ENCODE measurements around the gene MREG. TPM values are rescaled to one million over a fixed set of nuclear protein-coding genes. Genes with fewer than 3 reads are reported as not detected.

MREG gene
- total RNA-seq, 1 experiment from 2014 or later: 16.9 TPM

- CTCF ChIA-PET: interaction anchor here (0.8 to 1.3 kb wide), 2 partner anchors 13 to 957 kb away, joined by 3 read pairs; no protein-coding TSS in a partner anchor
- intact Hi-C loops (cut with micrococcal nuclease): loop anchor here (10.0 kb wide), 1 partner anchor 463 kb away; no protein-coding TSS in a partner anchor
- Histone ChIP-seq H4K20me1 (ENCODE audit: insufficient read depth) (no peaks in the 10 kb centered on the region), H3K9me3 (ENCODE audit: control insufficient read depth in 1 of 2, insufficient read depth in 1 of 2, low read depth in 1 of 2, low read length in 2 of 2) (no peaks in the 10 kb centered on the region), H3K27ac (ENCODE audit: low read depth, low read length) (no peak overlapping the region), H2AFZ (ENCODE audit: low read depth, low read length, poor library complexity, severe bottlenecking) (no peak overlapping the region), H3K4me2 (ENCODE audit: low read length) (no peak overlapping the region), H3K4me1 (ENCODE audit: control insufficient read depth in 1 of 2, insufficient read depth in 2 of 2, low read length in 2 of 2) (peaks cover 5% of the 10 kb centered on the region in 2 experiments; a peak in 3 of 4 replicates), H3K9ac (ENCODE audit: low read length) (no peak overlapping the region), H3K9me2 (ENCODE audit: insufficient read depth) (no peaks in the 10 kb centered on the region), H3K36me3 (ENCODE audit: control insufficient read depth in 1 of 2, insufficient read depth in 2 of 2, low read length in 2 of 2) (no peaks in the 10 kb centered on the region), H3K27me3 (ENCODE audit: insufficient read depth, low read length) (no peaks in the 10 kb centered on the region), H3K79me2 (ENCODE audit: insufficient read depth, low read length) (no peaks in the 10 kb centered on the region), H3K4me3 (replicated peaks in 1 of 2; ENCODE audit: low read depth in 1 of 2, low read length in 2 of 2) (no peak overlapping the region)
- DNase-seq (ENCODE audit: low read depth, low spot score): no peak
- RAD21 ChIA-PET (ENCODE audit: low non-redundant PET in 1 of 2, low total read pairs in 2 of 2, uncharacterized antibody in 2 of 2, unreplicated experiment in 2 of 2): no interaction called here
- ATAC-seq: no peak
- BruUV-seq (replicated peaks): no TSS peak
- TF ChIP-seq EGR1 (IDR thresholded peaks at IDR 0.05; ENCODE audit: low read depth): no peak
- TF ChIP-seq POLR2AphosphoS5 (IDR thresholded peaks at IDR 0.05; ENCODE audit: low read depth, low read length): no peak
- TF ChIP-seq ZFX (IDR thresholded peaks at IDR 0.05): no peak
- TF ChIP-seq EZH2phosphoT487 (IDR thresholded peaks at IDR 0.05; ENCODE audit: borderline replicate concordance): no peak
- POLR2A ChIA-PET: no interaction called here
Observed at GRCh38 chr2:215917953-215918620, 95.3 kb downstream of the MREG start.

DNA sequence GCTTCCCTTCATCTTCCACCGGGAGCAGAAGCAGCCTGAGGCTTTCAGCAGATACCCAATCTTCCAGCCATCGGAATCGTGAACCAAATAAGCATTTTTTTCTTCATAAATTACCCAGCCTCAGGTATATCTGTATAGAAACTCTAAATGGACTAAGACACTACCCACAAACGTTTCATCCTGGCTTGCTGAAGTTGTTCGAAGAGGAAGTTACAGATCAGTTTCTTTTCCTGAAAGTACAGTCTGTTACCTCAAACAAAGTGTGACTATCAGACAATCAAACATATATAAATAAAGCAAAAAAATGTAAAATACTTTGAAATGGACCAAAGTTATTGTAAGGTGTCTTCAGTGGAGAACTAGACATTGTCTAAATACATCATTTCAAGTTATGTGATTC, 97.9 kb downstream of the MREG start:
- CTCF ChIA-PET: no interaction called here
- TF ChIP-seq POLR2A (IDR thresholded peaks at IDR 0.05; ENCODE audit: borderline replicate concordance, extremely low read depth, insufficient read depth, insufficient read length): no peak
- TF ChIP-seq, protein P1, sequence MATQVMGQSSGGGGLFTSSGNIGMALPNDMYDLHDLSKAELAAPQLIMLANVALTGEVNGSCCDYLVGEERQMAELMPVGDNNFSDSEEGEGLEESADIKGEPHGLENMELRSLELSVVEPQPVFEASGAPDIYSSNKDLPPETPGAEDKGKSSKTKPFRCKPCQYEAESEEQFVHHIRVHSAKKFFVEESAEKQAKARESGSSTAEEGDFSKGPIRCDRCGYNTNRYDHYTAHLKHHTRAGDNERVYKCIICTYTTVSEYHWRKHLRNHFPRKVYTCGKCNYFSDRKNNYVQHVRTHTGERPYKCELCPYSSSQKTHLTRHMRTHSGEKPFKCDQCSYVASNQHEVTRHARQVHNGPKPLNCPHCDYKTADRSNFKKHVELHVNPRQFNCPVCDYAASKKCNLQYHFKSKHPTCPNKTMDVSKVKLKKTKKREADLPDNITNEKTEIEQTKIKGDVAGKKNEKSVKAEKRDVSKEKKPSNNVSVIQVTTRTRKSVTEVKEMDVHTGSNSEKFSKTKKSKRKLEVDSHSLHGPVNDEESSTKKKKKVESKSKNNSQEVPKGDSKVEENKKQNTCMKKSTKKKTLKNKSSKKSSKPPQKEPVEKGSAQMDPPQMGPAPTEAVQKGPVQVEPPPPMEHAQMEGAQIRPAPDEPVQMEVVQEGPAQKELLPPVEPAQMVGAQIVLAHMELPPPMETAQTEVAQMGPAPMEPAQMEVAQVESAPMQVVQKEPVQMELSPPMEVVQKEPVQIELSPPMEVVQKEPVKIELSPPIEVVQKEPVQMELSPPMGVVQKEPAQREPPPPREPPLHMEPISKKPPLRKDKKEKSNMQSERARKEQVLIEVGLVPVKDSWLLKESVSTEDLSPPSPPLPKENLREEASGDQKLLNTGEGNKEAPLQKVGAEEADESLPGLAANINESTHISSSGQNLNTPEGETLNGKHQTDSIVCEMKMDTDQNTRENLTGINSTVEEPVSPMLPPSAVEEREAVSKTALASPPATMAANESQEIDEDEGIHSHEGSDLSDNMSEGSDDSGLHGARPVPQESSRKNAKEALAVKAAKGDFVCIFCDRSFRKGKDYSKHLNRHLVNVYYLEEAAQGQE (IDR thresholded peaks at IDR 0.05; ENCODE audit: low read depth): no peak
- no peak for TF ChIP-seq TCF7L2 (IDR thresholded peaks at IDR 0.05; ENCODE audit: borderline replicate concordance, extremely low read depth, insufficient read depth, insufficient read length)
- no peak for TF ChIP-seq SIN3A (IDR thresholded peaks at IDR 0.05; ENCODE audit: low read depth)
- TF ChIP-seq RAD21 (IDR thresholded peaks at IDR 0.05; ENCODE audit: low read depth): no peak
- no peak for TF ChIP-seq FOSL1 (IDR thresholded peaks at IDR 0.05; ENCODE audit: low read depth)
- TF ChIP-seq ATF3 (IDR thresholded peaks at IDR 0.05): no peak
- no peak for TF ChIP-seq ZFX (IDR thresholded peaks at IDR 0.05)
- no peak for TF ChIP-seq SRF (IDR thresholded peaks at IDR 0.05; ENCODE audit: low read depth)
- no peak for TF ChIP-seq CEBPB (IDR thresholded peaks at IDR 0.05; ENCODE audit: low read depth)
- no peak for TF ChIP-seq EZH2 (IDR thresholded peaks at IDR 0.05)
- TF ChIP-seq EGR1 (IDR thresholded peaks at IDR 0.05; ENCODE audit: low read depth): no peak
- no peak for TF ChIP-seq CBX3 (IDR thresholded peaks at IDR 0.05; ENCODE audit: low read depth)
- TF ChIP-seq EZH2phosphoT487 (IDR thresholded peaks at IDR 0.05; ENCODE audit: borderline replicate concordance): no peak
- TF ChIP-seq ZNF274 (IDR thresholded peaks at IDR 0.05; ENCODE audit: low read depth, low read length): no peak
- TF ChIP-seq SP1 (IDR thresholded peaks at IDR 0.05; ENCODE audit: low read depth): no peak
- no peak for TF ChIP-seq POLR2AphosphoS5 (IDR thresholded peaks at IDR 0.05; ENCODE audit: low read depth, low read length)
- TF ChIP-seq ELF1 (IDR thresholded peaks at IDR 0.05; ENCODE audit: borderline replicate concordance, low read depth): no peak

More for the DNA sequence above, 97.9 kb downstream of the MREG start:
- Histone ChIP-seq H3K9me3 (ENCODE audit: control insufficient read depth in 1 of 2, insufficient read depth in 1 of 2, low read depth in 1 of 2, low read length in 2 of 2) (no peaks in the 10 kb centered on the region), H3K27me3 (ENCODE audit: insufficient read depth, low read length) (no peaks in the 10 kb centered on the region), H3K4me1 (ENCODE audit: control insufficient read depth in 1 of 2, insufficient read depth in 2 of 2, low read length in 2 of 2) (no peaks in the 10 kb centered on the region), H4K20me1 (ENCODE audit: insufficient read depth) (no peaks in the 10 kb centered on the region), H3K79me2 (ENCODE audit: insufficient read depth, low read length) (no peaks in the 10 kb centered on the region), H2AFZ (ENCODE audit: low read depth, low read length, poor library complexity, severe bottlenecking) (no peak overlapping the region), H3K27ac (ENCODE audit: low read depth, low read length) (no peak overlapping the region), H3K36me3 (ENCODE audit: control insufficient read depth in 1 of 2, insufficient read depth in 2 of 2, low read length in 2 of 2) (no peaks in the 10 kb centered on the region), H3K9ac (ENCODE audit: low read length) (no peak overlapping the region), H3K9me2 (ENCODE audit: insufficient read depth) (no peaks in the 10 kb centered on the region), H3K4me3 (replicated peaks in 1 of 2; ENCODE audit: low read depth in 1 of 2, low read length in 2 of 2) (no peak overlapping the region), H3K4me2 (ENCODE audit: low read length) (no peak overlapping the region)
- ChIA-PET POLR2A (no interaction called here), RAD21 (ENCODE audit: low non-redundant PET in 1 of 2, low total read pairs in 2 of 2, uncharacterized antibody in 2 of 2, unreplicated experiment in 2 of 2) (no interaction called here)
- DNase-seq (ENCODE audit: low read depth, low spot score): no peak
- ATAC-seq: no peak
- intact Hi-C loops (cut with micrococcal nuclease): loop anchor here (10.0 kb wide), 1 partner anchor 461 kb away; no protein-coding TSS in a partner anchor
- BruUV-seq (replicated peaks): no TSS peak

Data from HCT116 (cell line).